Astrocyte (in vitro differentiated cells and primary cell): Measurements from ENCODE around the gene AIFM2. TPM values are rescaled to one million over a fixed set of nuclear protein-coding genes. Genes with fewer than 3 reads are reported as not detected.

Experiments used
- DNase-seq: peaks from one replicate; pipeline ENCODE4 v3.0.0-alpha.2; 2010; ENCODE audit warnings: low read depth
- FAIRE-seq: peaks from 2 replicates; lab custom pipeline; 2011; peaks lifted over from hg19 to GRCh38; lab: Jason Lieb, UNC
- H2AFZ ChIP-seq: 2 replicates; pipeline ENCODE4 v1.6.0; 2012; ENCODE audit warnings: low read depth, low read length, inconsistent platforms
- H3K27ac ChIP-seq: 2 replicates; pipeline ENCODE4 v1.5.1; 2011; ENCODE audit warnings: low read depth, low read length, inconsistent platforms
- H3K27me3 ChIP-seq: 2 replicates; pipeline ENCODE4 v1.6.0; 2011; ENCODE audit warnings: low read length, inconsistent platforms; ENCODE audit not compliant: insufficient read depth
- H3K36me3 ChIP-seq: 2 replicates; pipeline ENCODE4 v1.5.1; 2011; ENCODE audit warnings: low read length, inconsistent platforms; ENCODE audit not compliant: insufficient read depth
- H3K4me1 ChIP-seq: 2 replicates; pipeline ENCODE4 v1.5.1; 2011; ENCODE audit warnings: low read length, inconsistent platforms; ENCODE audit not compliant: insufficient read depth
- H3K4me2 ChIP-seq: 2 replicates; pipeline ENCODE4 v1.6.0; 2012; ENCODE audit warnings: low read length, inconsistent platforms
- H3K4me3 ChIP-seq: 2 replicates; pipeline ENCODE4 v1.5.1; 2011; ENCODE audit warnings: low read depth, mild to moderate bottlenecking, low read length, inconsistent platforms; ENCODE audit not compliant: insufficient read depth
- H3K79me2 ChIP-seq: 2 replicates; pipeline ENCODE4 v1.6.0; 2012; ENCODE audit warnings: mild to moderate bottlenecking, low read length, inconsistent platforms; ENCODE audit not compliant: insufficient read depth
- H3K9ac ChIP-seq: 2 replicates; pipeline ENCODE4 v1.6.0; 2012; ENCODE audit warnings: mild to moderate bottlenecking, low read length, inconsistent platforms
- H3K9me3 ChIP-seq: 2 replicates; pipeline ENCODE4 v1.5.1; 2012; ENCODE audit warnings: low read depth, mild to moderate bottlenecking, low read length, inconsistent platforms; ENCODE audit not compliant: insufficient read depth
- H4K20me1 ChIP-seq: 2 replicates; pipeline ENCODE4 v1.6.0; 2012; ENCODE audit warnings: low read length, inconsistent platforms; ENCODE audit not compliant: insufficient read depth
- H3K27ac Mint-ChIP-seq: one replicate; pipeline ENCODE4 v1.8.0; 2021; ENCODE audit warnings: mild to moderate bottlenecking, mixed read lengths; ENCODE audit not compliant: unreplicated experiment
- H3K27me3 Mint-ChIP-seq: one replicate; pipeline ENCODE4 v1.8.0; 2021; ENCODE audit warnings: low read depth, mixed read lengths; ENCODE audit not compliant: unreplicated experiment
- H3K36me3 Mint-ChIP-seq: one replicate; pipeline ENCODE4 v1.8.0; 2021; ENCODE audit warnings: low read depth, mixed read lengths; ENCODE audit not compliant: unreplicated experiment
- H3K4me1 Mint-ChIP-seq: one replicate; pipeline ENCODE4 v1.8.0; 2021; ENCODE audit warnings: low read depth, mixed read lengths; ENCODE audit not compliant: unreplicated experiment
- H3K4me3 Mint-ChIP-seq: one replicate; pipeline ENCODE4 v1.8.0; 2021; ENCODE audit warnings: mild to moderate bottlenecking, moderate library complexity, mixed read lengths; ENCODE audit not compliant: unreplicated experiment
- H3K9me3 Mint-ChIP-seq: one replicate; pipeline ENCODE4 v1.8.0; 2021; ENCODE audit warnings: mild to moderate bottlenecking, mixed read lengths; ENCODE audit not compliant: unreplicated experiment
- CTCF ChIP-seq: IDR thresholded peaks from 2 replicates; pipeline ENCODE4 v1.5.1; 2011; ENCODE audit warnings: low read depth, mild to moderate bottlenecking, inconsistent platforms, low read length, moderate library complexity; ENCODE audit not compliant: insufficient read depth
- EZH2 ChIP-seq: IDR thresholded peaks from 2 replicates; pipeline ENCODE4 v1.6.1; 2012; ENCODE audit warnings: mild to moderate bottlenecking, low read length, inconsistent platforms; ENCODE audit not compliant: insufficient read depth
- total RNA-seq: library from RNA; stranded (reverse); gene quantifications from 2 replicates; pipeline ENCODE4 v1.2.1, GENCODE V29; 2021

AIFM2 gene
- total RNA-seq, 1 donor from 2014 or later = 7.1 TPM

GRCh38 chr10:70097459-70097858 is 35.2 kb downstream of the AIFM2 start:
- Histone ChIP-seq H3K4me1 (no peaks in the 10 kb centered on the region), H4K20me1 (no peaks in the 10 kb centered on the region), H3K27ac (no peak overlapping the region), H3K9ac (no peak overlapping the region), H3K36me3 (peaks cover 16% of the 10 kb centered on the region), H3K79me2 (no peaks in the 10 kb centered on the region), H2AFZ (no peak overlapping the region), H3K27me3 (no peaks in the 10 kb centered on the region), H3K4me2 (no peak overlapping the region), H3K4me3 (no peak overlapping the region), H3K9me3 (no peaks in the 10 kb centered on the region)
- no peak for TF ChIP-seq EZH2
- no peak for TF ChIP-seq CTCF
- H3K36me3 Mint-ChIP-seq = peaks cover 45% of the 10 kb centered on the region
- H3K4me1 Mint-ChIP-seq = no peaks in the 10 kb centered on the region
- H3K27me3 Mint-ChIP-seq = no peaks in the 10 kb centered on the region
- DNase-seq (no peak), FAIRE-seq (no peak)
- no peak overlapping the region for H3K27ac Mint-ChIP-seq
- H3K4me3 Mint-ChIP-seq = no peak overlapping the region
- H3K9me3 Mint-ChIP-seq = no peaks in the 10 kb centered on the region

- Histone ChIP-seq H3K27me3 (no peaks in the 10 kb centered on the region), H3K4me2 (no peak overlapping the region), H3K9ac (no peak overlapping the region), H2AFZ (no peak overlapping the region), H3K27ac (no peak overlapping the region), H3K4me3 (no peak overlapping the region), H4K20me1 (no peaks in the 10 kb centered on the region), H3K79me2 (no peaks in the 10 kb centered on the region), H3K4me1 (no peaks in the 10 kb centered on the region), H3K9me3 (no peaks in the 10 kb centered on the region), H3K36me3 (peaks cover 16% of the 10 kb centered on the region)
- Mint-ChIP-seq H3K27me3 (no peaks in the 10 kb centered on the region), H3K4me3 (no peak overlapping the region), H3K4me1 (no peaks in the 10 kb centered on the region), H3K9me3 (no peaks in the 10 kb centered on the region), H3K36me3 (peaks cover 46% of the 10 kb centered on the region), H3K27ac (no peak overlapping the region)
- DNase-seq (no peak), FAIRE-seq (no peak)
- no peak for TF ChIP-seq CTCF
- TF ChIP-seq EZH2 = no peak
Measured at GRCh38 chr10:70096705-70097420, 35.8 kb downstream of the AIFM2 start.

- H3K79me2 ChIP-seq = no peaks in the 10 kb centered on the region
- Mint-ChIP-seq H3K27me3 (no peaks in the 10 kb centered on the region), H3K4me1 (no peaks in the 10 kb centered on the region), H3K27ac (no peak overlapping the region), H3K4me3 (no peak overlapping the region), H3K36me3 (peaks cover 41% of the 10 kb centered on the region), H3K9me3 (no peaks in the 10 kb centered on the region)
- H3K36me3 ChIP-seq = peaks cover 16% of the 10 kb centered on the region
- no peak overlapping the region for H3K27ac ChIP-seq
- no peak for TF ChIP-seq EZH2
- TF ChIP-seq CTCF = no peak
- H3K4me2 ChIP-seq = no peak overlapping the region
- no peak for FAIRE-seq
- DNase-seq = no peak
- H4K20me1 ChIP-seq = no peaks in the 10 kb centered on the region
- H3K9ac ChIP-seq = no peak overlapping the region
- no peak overlapping the region for H3K4me3 ChIP-seq
- no peaks in the 10 kb centered on the region for H3K27me3 ChIP-seq
- H2AFZ ChIP-seq = no peak overlapping the region
- H3K9me3 ChIP-seq = no peaks in the 10 kb centered on the region
- no peaks in the 10 kb centered on the region for H3K4me1 ChIP-seq
Measured at GRCh38 chr10:70096016-70096704, 36.5 kb downstream of the AIFM2 start.
